ENCODE results near the gene FSIP1.

FSIP1 gene

GRCh38 chr15:39823634-39824033, 41.0 kb upstream of the FSIP1 start:
- TF ChIP-seq TAF1 (IDR thresholded peaks at IDR 0.05; ENCODE audit: borderline replicate concordance, insufficient read depth, low read length), result no peak
- TF ChIP-seq POLR2AphosphoS5 (IDR thresholded peaks at IDR 0.05; ENCODE audit: low read depth, low read length), result no peak
- TF ChIP-seq, protein P1, sequence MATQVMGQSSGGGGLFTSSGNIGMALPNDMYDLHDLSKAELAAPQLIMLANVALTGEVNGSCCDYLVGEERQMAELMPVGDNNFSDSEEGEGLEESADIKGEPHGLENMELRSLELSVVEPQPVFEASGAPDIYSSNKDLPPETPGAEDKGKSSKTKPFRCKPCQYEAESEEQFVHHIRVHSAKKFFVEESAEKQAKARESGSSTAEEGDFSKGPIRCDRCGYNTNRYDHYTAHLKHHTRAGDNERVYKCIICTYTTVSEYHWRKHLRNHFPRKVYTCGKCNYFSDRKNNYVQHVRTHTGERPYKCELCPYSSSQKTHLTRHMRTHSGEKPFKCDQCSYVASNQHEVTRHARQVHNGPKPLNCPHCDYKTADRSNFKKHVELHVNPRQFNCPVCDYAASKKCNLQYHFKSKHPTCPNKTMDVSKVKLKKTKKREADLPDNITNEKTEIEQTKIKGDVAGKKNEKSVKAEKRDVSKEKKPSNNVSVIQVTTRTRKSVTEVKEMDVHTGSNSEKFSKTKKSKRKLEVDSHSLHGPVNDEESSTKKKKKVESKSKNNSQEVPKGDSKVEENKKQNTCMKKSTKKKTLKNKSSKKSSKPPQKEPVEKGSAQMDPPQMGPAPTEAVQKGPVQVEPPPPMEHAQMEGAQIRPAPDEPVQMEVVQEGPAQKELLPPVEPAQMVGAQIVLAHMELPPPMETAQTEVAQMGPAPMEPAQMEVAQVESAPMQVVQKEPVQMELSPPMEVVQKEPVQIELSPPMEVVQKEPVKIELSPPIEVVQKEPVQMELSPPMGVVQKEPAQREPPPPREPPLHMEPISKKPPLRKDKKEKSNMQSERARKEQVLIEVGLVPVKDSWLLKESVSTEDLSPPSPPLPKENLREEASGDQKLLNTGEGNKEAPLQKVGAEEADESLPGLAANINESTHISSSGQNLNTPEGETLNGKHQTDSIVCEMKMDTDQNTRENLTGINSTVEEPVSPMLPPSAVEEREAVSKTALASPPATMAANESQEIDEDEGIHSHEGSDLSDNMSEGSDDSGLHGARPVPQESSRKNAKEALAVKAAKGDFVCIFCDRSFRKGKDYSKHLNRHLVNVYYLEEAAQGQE (IDR thresholded peaks at IDR 0.05; ENCODE audit: insufficient read depth in 1 of 2, low read depth in 2 of 2, low read length in 2 of 2), result no peak
- TF ChIP-seq FOXP2 (optimal IDR thresholded peaks at IDR 0.05; ENCODE audit: borderline replicate concordance, extremely low read depth, extremely low read length, insufficient read depth), result no peak
- TF ChIP-seq SIN3A (IDR thresholded peaks at IDR 0.05; ENCODE audit: borderline replicate concordance, insufficient read depth, low read length), result no peak

GRCh38 chr15:39820050-39820602, 37.5 kb upstream of the FSIP1 start:
- TF ChIP-seq SIN3A (IDR thresholded peaks at IDR 0.05; ENCODE audit: borderline replicate concordance, insufficient read depth, low read length) (no peak), TAF1 (IDR thresholded peaks at IDR 0.05; ENCODE audit: borderline replicate concordance, insufficient read depth, low read length) (no peak), POLR2AphosphoS5 (IDR thresholded peaks at IDR 0.05; ENCODE audit: low read depth, low read length) (no peak), FOXP2 (optimal IDR thresholded peaks at IDR 0.05; ENCODE audit: borderline replicate concordance, extremely low read depth, extremely low read length, insufficient read depth) (no peak)
- TF ChIP-seq, protein P1 (IDR thresholded peaks at IDR 0.05; ENCODE audit: insufficient read depth in 1 of 2, low read depth in 2 of 2, low read length in 2 of 2), result no peak

DNA sequence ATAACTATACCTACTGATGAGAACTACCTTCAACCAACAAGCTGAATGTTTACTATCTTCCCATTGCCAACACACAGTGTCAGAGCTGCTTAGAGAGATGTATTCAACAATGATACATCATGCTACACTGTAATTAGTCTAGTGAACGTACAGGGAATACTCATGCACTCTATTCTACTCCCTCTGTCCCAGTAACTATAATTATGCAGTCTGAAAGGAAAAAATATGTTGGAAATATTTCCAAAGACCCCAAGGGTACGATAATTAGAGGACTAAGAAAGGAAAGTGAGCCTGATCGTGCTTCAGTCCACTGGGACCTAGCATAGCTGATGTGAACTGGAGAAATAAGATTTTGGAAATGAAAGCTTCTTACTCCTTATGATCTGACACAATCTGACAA, 36.9 kb upstream of the FSIP1 start:
- TF ChIP-seq FOXP2 (optimal IDR thresholded peaks at IDR 0.05; ENCODE audit: borderline replicate concordance, extremely low read depth, extremely low read length, insufficient read depth) (no peak), POLR2AphosphoS5 (IDR thresholded peaks at IDR 0.05; ENCODE audit: low read depth, low read length) (no peak), SIN3A (IDR thresholded peaks at IDR 0.05; ENCODE audit: borderline replicate concordance, insufficient read depth, low read length) (no peak), TAF1 (IDR thresholded peaks at IDR 0.05; ENCODE audit: borderline replicate concordance, insufficient read depth, low read length) (no peak)
- TF ChIP-seq, protein P1 (IDR thresholded peaks at IDR 0.05; ENCODE audit: insufficient read depth in 1 of 2, low read depth in 2 of 2, low read length in 2 of 2), result no peak

- no peak for TF ChIP-seq POLR2AphosphoS5 (IDR thresholded peaks at IDR 0.05; ENCODE audit: low read depth, low read length)
- no peak for TF ChIP-seq SIN3A (IDR thresholded peaks at IDR 0.05; ENCODE audit: borderline replicate concordance, insufficient read depth, low read length)
- TF ChIP-seq TAF1 (IDR thresholded peaks at IDR 0.05; ENCODE audit: borderline replicate concordance, insufficient read depth, low read length), result no peak
- TF ChIP-seq, protein P1 (IDR thresholded peaks at IDR 0.05; ENCODE audit: insufficient read depth in 1 of 2, low read depth in 2 of 2, low read length in 2 of 2), result no peak
- TF ChIP-seq FOXP2 (optimal IDR thresholded peaks at IDR 0.05; ENCODE audit: borderline replicate concordance, extremely low read depth, extremely low read length, insufficient read depth), result no peak
Observed at GRCh38 chr15:39817892-39818291, 35.3 kb upstream of the FSIP1 start.
